Measurements from ENCODE around the gene MAP7.

DNA sequence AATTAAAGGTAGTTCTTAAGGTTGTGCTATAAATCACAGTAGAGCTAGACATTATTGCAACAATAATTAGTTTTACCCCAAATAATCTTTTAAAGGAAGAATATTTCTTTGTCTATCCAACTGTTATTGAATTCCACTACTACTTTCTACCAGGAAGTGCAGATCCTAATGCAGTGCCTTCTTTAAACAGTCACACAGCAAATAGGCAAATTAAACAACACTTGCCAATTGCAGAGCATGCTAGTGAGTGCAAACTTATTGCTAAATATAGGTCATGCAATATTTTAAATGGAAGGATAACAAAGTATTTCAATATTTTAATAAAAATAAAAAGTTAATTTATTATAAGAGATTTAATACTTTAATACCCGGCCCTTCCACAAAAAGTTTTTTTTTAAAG lies 153.3 kb downstream of the MAP7 start:
- TF ChIP-seq POLR2AphosphoS5 (IDR thresholded peaks at IDR 0.05; ENCODE audit: low read depth, low read length) (no peak), POLR2A (IDR thresholded peaks at IDR 0.05; ENCODE audit: low read depth, low read length) (no peak)

All from GM12892 (cell line).